ENCODE measurements around the gene TGM2.

Gene TGM2

DNA sequence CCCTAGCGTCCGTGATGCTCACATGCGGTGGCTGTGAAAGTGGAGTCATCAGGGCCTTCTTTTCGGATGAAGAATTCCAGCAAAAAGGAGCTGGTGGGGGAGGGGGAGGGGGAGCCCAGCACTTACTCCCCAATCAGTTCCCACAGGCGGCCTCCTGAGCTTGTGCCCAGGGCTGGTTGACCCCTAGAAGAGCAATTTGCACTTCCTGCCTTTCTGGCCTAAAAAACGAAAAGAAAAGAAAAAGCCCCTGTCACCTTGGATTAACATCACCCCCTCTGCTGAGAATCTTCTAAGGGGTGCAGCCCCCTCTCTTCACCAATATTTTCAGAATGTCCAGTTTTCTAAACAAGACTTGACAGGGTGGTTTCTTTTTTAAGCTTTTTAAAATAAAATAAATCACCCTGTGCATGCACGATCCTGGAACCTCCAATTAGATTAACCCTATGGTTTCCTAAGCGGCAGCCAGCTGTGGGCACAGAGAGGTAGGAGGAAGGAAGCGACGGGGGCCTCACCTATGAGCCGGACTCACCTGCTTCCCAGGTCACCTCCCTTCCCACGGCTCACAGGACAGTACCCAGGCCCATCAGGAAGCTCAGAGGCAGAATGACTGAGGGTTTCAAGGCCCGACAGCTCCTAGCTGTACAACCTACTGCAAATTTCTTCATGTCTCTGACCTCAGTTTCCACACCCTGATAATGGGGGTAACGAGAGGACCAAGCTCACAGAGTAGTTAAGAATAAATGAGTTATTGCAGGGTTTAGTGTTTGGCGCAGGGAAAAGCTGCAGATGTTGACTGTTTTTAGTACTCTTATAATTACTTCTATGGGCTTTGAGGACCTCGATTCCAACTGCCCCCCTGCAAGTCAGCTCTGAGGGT, 10.5 kb upstream of the TGM2 start:
- DNase-seq (ENCODE audit: low spot score): no peak

DNA sequence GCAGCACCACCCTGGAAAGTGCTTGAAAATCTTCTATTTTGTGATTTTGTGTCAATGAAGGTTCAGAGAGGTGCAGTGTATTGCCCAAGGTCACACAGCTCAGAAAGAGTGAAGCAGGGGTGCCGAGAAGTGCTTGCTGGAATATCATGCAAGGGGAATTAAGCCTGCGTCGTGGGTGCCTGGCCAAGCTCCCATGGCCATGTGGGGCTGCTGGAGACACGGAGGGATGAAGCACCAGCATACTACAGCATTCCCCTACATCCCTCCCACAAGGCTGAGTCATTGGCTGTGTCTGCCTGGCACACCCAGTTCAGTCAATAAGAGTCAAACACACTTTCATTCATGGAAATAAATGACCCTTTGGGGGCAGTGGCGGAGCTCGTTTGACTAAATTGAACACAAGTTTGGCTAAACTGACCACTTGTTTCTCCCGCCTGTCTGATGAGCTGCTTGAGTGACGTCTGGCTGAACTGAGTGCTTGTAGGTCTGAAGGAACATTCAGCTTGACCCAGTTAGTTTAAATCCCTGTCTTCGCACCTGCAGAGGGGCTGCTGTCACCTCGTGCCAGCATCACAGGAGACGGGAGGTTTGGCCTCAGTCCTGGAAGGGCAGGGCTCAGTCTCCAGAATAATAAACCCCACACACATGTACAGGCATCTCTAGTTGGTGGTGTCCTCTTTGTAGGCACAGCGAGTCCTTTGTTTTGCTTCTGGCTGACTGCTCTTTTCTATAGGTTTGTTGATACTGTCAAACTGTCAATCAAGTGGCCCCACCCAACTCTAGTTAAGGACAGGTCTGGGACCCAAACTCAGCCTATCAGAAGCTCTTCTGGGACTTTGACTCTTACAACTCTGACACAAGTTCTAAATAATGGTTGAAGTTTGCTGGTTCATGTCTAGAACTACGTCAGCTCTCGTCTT, 8.4 kb upstream of the TGM2 start:
- DNase-seq (ENCODE audit: low spot score): no peak

DNA sequence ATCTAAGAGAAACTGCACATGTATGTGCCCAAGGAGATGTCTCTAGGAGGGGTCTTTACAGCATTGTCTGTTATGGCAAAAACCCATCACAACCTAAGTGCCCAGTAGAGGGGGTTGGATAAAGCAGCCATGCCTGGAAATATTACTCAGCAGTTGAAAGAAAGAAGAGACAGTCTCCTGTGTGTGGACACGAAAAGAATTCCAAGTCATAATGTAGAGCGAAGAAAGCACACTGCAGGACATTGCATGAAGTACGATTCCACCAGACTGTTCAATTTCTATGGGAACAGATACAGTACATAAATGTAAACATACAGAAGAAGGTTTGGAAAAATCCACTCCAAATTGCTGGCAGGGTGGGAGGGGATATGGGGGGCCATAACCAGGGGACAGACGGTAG, 7.3 kb upstream of the TGM2 start:
- no peak for DNase-seq (ENCODE audit: low spot score)

DNA sequence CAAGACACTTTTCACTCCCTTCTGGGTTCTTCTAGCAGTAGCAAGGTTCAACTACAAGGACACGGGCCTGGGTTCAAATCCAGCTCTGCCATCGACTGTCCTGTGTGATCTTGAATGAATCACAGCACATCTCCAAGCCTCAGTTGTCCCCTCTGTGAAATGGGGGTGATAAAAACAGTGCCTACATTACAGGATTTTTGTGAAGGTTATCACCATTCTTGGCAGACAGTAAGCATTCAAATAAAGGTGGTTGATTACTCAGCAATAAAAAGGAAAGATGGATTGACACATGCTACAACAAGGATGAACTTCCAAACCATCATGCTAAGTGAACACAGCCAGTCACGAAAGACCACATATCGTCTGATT, 6.6 kb upstream of the TGM2 start:
- DNase-seq (ENCODE audit: low spot score): no peak

DNA sequence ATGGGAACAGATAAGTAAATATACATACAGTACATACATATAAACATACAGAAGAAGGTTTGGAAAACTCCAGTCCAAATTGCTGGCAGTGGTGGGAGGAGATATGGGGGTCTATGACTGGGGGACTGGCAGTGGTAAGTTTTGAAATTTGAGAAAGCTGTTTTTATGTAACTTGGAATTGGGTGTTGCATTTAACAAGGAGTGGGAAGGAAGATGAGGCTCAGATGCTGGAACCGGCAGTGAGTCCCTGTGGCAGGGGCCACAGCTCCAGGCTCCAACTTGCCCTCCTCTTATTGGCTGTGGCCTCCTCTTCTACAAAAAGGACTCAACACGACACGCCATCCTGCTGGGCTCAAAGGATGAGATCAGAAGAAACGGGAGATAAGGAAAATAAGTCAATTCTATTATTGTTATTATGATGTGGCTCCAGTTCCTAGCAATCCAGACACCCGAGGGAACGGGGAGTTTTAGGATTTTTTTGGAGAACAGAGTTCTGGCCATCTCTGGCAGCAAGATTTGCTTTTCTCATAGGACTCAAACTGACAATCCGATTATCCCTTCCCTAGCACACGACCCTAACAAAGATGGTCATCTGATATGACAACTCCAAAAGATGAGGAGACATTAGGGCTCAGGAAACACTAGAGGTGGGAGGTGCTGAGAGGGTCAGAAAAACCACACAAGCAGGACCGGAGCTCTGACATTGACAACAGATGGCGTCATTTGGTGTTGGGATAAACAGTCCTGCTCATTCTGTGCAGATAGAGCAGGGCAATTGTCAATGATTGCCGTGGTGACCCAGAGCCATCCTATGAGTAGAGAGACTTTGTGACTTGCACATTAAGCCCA, 6.0 kb upstream of the TGM2 start:
- no peak for DNase-seq (ENCODE audit: low spot score)

DNA sequence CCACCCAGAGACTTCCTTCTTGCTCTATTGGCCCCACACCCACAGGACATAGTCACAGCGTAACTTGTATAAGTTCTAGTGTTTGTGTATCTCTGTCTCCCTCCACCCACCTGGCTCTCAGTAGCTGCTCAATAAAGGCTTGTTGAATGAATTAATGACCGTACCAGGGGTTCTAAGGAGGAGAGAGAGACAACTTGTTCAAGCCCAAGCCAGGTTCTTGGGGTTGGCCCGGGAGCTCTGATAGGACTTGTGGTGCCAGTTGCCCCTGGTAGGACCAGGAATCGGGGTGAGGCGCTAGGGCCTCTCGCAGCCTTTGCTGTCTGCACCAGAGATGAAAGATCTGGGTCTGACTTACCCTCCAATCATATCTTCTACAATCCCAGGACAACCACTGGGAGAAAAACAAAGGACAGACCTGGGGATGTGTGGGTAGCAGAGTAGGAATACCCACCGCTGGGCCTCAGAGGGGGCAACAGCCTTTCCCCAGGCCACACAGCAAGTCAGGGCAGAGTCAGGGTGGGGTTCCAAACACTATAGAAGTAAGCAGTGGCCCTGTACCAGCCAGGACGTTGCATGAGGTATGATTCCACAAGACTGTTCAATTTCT, 5.3 kb upstream of the TGM2 start:
- no peak for DNase-seq (ENCODE audit: low spot score)

- DNase-seq (ENCODE audit: low spot score): no peak
Observed at GRCh38 chr20:38169636-38170193, 4.6 kb upstream of the TGM2 start.

- no peak for DNase-seq (ENCODE audit: low spot score)
Observed at GRCh38 chr20:38168791-38169589, 3.9 kb upstream of the TGM2 start.

GRCh38 chr20:38167851-38168760, 3.0 kb upstream of the TGM2 start:
- DNase-seq (ENCODE audit: low spot score): no peak

- no peak for DNase-seq (ENCODE audit: low spot score)
Observed at GRCh38 chr20:38167328-38167850, 2.3 kb upstream of the TGM2 start.

DNA sequence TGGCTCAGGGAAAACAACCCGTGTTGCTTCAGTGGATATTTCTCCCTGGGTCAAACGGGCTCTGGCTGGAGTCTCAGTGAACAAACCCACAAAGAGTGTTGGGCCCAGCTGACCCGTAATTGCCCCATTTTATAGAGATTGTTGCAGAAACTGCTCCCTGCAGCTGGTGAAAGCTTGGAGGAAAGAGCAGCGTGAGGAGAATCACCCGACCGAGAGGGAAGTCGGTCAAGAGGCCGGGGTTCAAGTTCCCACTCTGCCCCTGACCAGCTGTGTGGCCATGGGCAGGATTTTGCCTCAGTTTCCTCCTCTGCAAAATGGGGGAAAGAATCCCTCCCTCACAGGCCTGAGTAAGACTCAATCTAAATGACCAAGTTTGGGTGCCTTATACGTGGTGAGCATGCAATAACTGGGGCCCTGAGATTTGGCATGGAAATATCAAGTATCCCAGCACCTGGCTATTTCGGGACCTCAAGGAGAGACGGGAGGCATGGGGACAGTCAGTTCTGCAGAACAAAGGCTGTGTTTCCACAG, 1.7 kb upstream of the TGM2 start:
- DNase-seq (ENCODE audit: low spot score): no peak

GRCh38 chr20:38165966-38166702, 1.1 kb upstream of the TGM2 start:
- DNase-seq (ENCODE audit: low spot score): no peak

DNA sequence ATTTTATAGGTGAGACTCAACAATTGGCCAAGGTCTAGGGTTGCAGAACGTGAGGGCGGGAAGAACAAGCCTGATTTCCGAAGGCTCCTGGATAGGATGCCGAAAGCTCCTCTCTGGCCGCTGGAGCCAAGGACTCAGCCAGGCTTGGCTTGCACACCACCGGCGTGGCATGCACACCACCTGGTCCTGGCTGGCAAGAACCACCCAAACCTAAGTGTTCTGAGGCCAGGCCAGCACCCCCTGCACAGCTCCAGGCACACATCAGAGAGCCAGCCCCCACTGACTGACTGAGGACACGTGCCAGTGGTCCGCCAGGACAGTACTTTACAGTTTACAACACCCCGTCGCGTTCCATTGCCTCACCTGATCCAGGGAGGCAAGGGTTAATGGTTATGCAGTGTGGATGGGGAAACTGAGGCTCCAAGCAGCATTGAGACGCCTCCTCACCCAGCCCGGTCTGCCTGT, 414 bp downstream of the TGM2 start:
- DNase-seq (ENCODE audit: low spot score): no peak

GRCh38 chr20:38164069-38164468, 1.0 kb downstream of the TGM2 start:
- DNase-seq (ENCODE audit: low spot score): peak; percentile 16

- DNase-seq (ENCODE audit: low spot score): peak; percentile 14
Observed at GRCh38 chr20:38162878-38163875, 1.9 kb downstream of the TGM2 start.

DNA sequence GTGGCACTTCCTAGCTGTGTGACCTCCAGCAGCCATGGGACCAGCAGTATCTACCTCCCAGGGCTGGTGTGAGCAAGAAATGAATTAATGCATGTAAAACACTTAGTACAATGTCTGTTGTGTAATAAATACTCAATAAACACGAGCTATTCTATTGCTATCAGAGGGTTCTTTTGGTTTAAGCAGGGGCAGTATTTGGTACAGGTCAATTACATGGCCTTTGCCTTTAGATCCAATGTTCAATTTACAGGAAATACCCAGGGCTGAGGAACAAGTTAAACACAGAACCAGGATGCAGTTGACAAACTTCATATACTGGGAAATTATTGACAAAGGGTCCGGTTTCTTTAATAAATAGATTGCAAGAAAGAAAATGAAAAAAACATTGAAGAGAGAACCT, 2.9 kb downstream of the TGM2 start:
- DNase-seq (ENCODE audit: low spot score): no peak

DNA sequence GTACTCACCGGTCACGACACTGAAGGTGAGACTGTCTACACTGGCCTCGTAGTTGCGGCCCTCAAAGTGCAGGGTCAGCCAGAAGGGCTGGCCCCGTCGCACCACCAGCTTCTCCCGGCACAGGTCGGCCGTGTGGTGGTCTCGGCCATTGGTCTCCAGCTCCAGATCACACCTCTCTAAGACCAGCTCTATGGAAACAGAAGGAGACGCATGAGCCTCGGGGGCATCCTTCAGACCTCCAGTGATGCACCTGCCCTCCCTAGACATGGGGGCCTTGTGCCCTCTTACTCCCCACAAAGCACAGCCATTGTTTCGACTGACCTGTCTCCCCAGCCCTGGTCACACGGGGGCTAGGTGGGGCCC, 3.7 kb downstream of the TGM2 start:
- DNase-seq (ENCODE audit: low spot score): no peak
